Activated T-helper 17 cell treated with anti-CD3 and anti-CD28 coated beads, Interleukin-2, amount 50 U/mL, for 72 hours (primary cell): Measurements from ENCODE around the gene QRSL1. TPM values are rescaled to one million over a fixed set of nuclear protein-coding genes. Genes with fewer than 3 reads are reported as not detected.

Experiments
- ATAC-seq: fragments of 150-1000 bp; cut with Tn5 transposase; replicated peaks from 2 replicates; pipeline ENCODE4 v1.10.0; 2021; ENCODE audit warnings: mild to moderate bottlenecking, moderate library complexity
- H3K27ac Mint-ChIP-seq: one replicate; pipeline ENCODE4 v1.8.0; 2022; ENCODE audit warnings: mixed read lengths
- H3K27me3 Mint-ChIP-seq: one replicate; pipeline ENCODE4 v1.8.0; 2022; ENCODE audit warnings: mixed read lengths
- H3K36me3 Mint-ChIP-seq: one replicate; pipeline ENCODE4 v1.8.0; 2022; ENCODE audit warnings: low read depth, mild to moderate bottlenecking, mixed read lengths
- H3K4me1 Mint-ChIP-seq: one replicate; pipeline ENCODE4 v1.8.0; 2022; ENCODE audit warnings: mixed read lengths
- H3K4me3 Mint-ChIP-seq: one replicate; pipeline ENCODE4 v1.8.0; 2022; ENCODE audit warnings: mild to moderate bottlenecking, mixed read lengths
- H3K9me3 Mint-ChIP-seq: one replicate; pipeline ENCODE4 v1.8.0; 2022; ENCODE audit warnings: mixed read lengths
- total RNA-seq, 2 donors: library from RNA; stranded (reverse); gene quantifications; one replicate each; pipeline ENCODE4 v1.2.3, GENCODE V29; 2022

The QRSL1 gene
- total RNA-seq, 2 donors from 2014 or later, result 10.9 to 18.2 TPM

DNA sequence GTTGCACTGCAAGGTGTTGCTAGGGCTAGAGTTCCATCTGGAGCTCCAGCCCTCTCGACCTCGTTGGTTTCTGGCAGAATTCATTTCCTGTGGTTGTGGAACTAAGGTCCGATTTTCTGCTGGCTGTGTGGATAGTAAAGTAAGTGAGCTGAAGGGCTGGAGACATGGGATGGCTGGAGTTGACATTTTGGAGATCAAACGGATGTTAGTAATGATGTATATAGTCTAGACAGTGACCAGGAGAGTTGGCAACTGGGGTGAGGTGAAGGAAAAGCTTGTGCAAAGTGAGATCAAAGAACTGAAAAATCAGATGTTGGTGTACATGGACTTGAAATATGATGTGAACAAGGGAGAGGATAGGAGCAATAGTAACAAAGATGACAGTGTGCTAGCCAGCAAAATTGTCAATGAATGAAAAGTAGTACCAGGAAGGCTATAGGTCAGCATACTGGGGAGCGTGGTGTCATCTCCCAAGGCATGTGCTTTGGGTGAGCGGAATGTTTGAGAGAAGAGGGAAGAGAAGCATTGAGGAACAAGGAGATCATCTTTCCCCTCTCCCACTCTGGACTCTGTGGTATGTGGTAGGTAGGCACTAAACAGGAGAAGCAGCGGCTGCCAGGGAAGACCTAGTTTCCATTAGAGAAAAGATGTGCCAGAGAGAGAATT, 7.8 kb downstream of the QRSL1 start:
- Mint-ChIP-seq H3K27ac (no peak overlapping the region), H3K4me1 (peaks cover 22% of the 10 kb centered on the region), H3K4me3 (no peak overlapping the region), H3K36me3 (peaks cover 36% of the 10 kb centered on the region), H3K27me3 (no peaks in the 10 kb centered on the region), H3K9me3 (no peaks in the 10 kb centered on the region)
- no peak for ATAC-seq

DNA sequence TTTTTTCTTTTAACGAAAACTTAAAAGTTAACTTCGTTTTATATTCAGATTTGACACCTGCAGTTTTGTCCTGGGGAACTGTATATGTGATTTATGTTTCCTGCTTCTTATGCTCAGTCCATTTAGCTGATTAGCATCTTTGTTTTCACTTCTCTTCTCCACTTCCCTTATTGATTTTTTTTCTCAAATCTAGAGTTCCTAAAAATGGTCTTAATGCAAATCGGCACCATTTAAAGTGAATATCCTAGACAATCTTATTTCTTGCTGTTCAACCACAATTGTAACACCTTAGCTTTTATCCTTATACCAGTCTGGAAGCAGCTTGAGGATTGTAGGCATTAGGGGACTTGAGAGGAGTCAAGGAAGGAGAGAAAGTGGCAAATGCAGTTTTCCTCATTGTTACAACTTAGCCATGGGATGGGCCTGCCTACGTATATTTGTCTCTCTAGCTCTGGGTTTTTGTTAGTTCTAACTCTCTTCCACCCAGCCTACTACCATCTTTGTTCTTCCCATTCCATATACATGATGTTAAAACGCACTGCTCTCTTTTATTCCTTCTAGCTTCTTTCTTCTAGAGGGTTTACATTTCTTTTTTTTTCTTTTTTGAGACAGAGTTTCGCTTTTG, 8.5 kb downstream of the QRSL1 start:
- H3K4me3 Mint-ChIP-seq, result no peak overlapping the region
- no peaks in the 10 kb centered on the region for H3K27me3 Mint-ChIP-seq
- no peaks in the 10 kb centered on the region for H3K9me3 Mint-ChIP-seq
- peak overlapping the region; percentile 18 for H3K27ac Mint-ChIP-seq
- ATAC-seq, result no peak
- H3K36me3 Mint-ChIP-seq, result peaks cover 43% of the 10 kb centered on the region
- H3K4me1 Mint-ChIP-seq, result peaks cover 22% of the 10 kb centered on the region

DNA sequence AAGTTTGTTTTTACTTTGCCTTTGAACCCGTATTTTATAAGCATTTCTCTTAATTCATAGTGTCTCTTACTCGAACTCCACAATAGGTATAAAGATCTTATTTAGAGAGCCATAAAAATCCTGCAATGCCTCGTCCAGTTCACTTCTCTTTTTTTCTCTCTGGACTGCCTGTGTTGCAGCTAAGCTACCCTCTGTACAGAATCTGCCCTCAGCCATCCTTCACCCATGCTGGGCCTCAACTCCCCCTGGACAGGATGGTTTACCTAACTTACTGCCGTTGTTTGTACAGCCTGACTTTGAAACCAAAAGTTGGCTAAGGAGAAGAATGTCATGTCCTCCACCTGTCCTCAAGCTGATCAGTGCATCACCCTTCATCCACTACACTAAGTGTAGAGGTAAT, 10.4 kb downstream of the QRSL1 start:
- ATAC-seq, result no peak
- Mint-ChIP-seq H3K27ac (peak overlapping the region; percentile 4), H3K9me3 (no peaks in the 10 kb centered on the region), H3K4me3 (no peak overlapping the region), H3K4me1 (peaks cover 18% of the 10 kb centered on the region), H3K36me3 (peaks cover 60% of the 10 kb centered on the region), H3K27me3 (no peaks in the 10 kb centered on the region)

DNA sequence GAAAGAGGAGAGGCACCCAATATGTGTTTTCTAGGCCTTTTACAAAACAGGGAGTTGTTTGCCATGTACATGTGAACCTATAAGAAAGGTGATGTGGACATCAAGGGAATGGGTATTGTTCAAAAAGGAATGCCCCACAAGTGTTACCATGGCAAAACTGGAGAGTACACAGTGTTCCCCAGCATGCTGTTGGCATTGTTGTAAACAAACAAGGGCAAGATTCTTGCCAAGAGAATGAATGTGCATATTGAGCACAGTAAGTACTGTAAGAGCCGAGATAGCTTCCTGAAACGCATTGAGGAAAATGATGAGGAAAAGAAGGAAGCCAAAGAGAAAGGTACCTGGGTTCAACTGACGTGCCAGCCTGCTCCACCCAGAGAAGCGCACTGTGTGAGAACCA, 13.1 kb downstream of the QRSL1 start:
- H3K27ac Mint-ChIP-seq, result no peak overlapping the region
- peaks cover 80% of the 10 kb centered on the region for H3K36me3 Mint-ChIP-seq
- H3K27me3 Mint-ChIP-seq, result no peaks in the 10 kb centered on the region
- no peak for ATAC-seq
- no peaks in the 10 kb centered on the region for H3K9me3 Mint-ChIP-seq
- H3K4me1 Mint-ChIP-seq, result peaks cover 8% of the 10 kb centered on the region
- no peak overlapping the region for H3K4me3 Mint-ChIP-seq

DNA sequence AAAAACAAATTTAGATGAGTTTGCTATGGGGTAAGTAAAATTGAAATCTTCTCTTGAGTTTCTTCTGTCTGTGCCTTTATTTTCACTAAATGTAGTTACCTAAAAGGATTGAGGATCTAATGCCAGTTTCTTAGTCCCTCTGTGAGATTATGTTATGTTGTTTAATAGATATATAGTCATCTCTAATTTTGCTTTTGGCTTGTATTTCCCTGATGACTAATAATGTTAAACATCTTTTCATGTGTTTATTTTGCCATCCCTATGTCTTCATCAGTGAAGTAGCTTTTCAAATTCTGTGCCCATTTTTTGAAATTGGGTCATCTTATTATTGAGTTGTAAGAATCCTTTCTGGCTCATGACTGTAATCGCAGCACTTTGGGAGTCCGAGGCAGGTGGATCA, 13.7 kb downstream of the QRSL1 start:
- H3K27me3 Mint-ChIP-seq, result no peaks in the 10 kb centered on the region
- ATAC-seq, result no peak
- peaks cover 4% of the 10 kb centered on the region for H3K4me1 Mint-ChIP-seq
- peaks cover 82% of the 10 kb centered on the region for H3K36me3 Mint-ChIP-seq
- H3K9me3 Mint-ChIP-seq, result no peaks in the 10 kb centered on the region
- no peak overlapping the region for H3K4me3 Mint-ChIP-seq
- no peak overlapping the region for H3K27ac Mint-ChIP-seq

DNA sequence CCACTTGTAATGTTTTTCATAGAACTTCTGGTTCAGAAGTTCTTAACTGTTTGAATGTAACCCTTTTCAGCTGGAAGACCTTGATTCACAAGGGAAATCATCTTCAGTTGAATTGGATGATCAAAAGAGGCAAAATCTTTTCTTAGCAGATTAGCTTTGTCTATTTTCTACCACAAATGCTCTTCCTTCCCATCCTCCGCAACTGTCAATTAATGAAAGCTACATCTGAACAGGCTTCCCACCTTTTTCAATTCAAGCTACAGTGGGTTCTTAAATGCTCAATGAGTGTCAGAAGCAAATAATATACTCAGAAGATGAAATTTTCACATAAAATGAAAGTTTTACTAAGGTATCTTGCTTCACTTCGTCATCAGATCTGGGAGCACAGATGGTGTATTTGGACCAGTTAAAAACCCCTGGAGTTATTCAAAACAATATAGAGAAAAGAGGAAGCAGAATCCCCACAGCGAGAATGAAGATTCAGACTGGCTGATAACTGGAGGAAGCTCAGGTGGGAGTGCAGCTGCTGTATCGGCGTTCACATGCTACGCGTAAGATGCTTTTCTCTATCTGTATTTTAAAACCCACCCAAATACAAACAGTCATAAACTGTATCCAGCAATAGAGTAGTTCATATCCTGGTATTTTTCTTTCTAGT, 19.4 kb downstream of the QRSL1 start:
- no peak for ATAC-seq
- H3K9me3 Mint-ChIP-seq, result no peaks in the 10 kb centered on the region
- H3K4me3 Mint-ChIP-seq, result no peak overlapping the region
- no peak overlapping the region for H3K27ac Mint-ChIP-seq
- H3K4me1 Mint-ChIP-seq, result no peaks in the 10 kb centered on the region
- no peaks in the 10 kb centered on the region for H3K27me3 Mint-ChIP-seq
- peaks cover 88% of the 10 kb centered on the region for H3K36me3 Mint-ChIP-seq

DNA sequence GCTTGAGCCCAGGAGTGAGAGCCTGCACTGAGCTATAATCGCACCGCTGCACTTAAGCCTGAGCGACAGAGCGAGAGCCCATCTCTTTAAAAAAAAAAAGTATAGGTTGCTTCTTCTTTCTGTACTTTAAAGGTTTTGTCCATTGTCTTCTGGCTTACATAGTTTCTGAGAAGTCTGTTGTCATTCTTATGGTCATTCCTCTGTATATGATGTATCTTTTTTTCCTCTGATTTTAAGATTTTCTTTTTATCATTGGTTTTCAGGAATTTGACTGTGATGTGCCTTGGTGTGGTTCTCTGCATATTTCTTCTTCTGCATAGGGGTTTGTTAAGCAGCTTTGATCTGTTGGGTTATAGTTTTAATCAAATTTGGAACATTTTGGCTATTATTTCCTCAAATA, 29.1 kb downstream of the QRSL1 start:
- H3K27me3 Mint-ChIP-seq, result no peaks in the 10 kb centered on the region
- no peak overlapping the region for H3K27ac Mint-ChIP-seq
- no peaks in the 10 kb centered on the region for H3K9me3 Mint-ChIP-seq
- no peak for ATAC-seq
- no peaks in the 10 kb centered on the region for H3K4me1 Mint-ChIP-seq
- H3K36me3 Mint-ChIP-seq, result peaks cover 98% of the 10 kb centered on the region
- H3K4me3 Mint-ChIP-seq, result no peak overlapping the region

DNA sequence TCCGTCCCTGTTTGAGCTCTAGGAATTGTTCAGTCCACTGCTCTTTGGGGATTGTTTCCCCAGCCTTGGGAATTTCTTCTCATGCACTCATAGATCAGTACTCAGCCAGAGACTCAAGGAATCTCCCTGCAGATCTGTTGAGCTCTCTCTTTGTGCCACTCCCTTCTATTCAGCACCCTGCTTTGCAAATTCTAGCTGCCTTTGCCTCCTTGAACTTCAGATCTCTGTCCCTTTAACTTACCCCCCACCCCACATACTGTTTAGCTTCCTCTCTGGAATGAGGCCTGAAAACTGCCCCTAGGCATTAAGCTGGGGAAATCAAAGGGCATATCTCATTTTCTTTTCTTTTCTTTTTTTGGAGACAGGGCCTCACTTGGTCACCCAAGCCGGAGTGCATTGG, 30.5 kb downstream of the QRSL1 start:
- H3K27me3 Mint-ChIP-seq, result no peaks in the 10 kb centered on the region
- H3K36me3 Mint-ChIP-seq, result peaks cover 98% of the 10 kb centered on the region
- H3K9me3 Mint-ChIP-seq, result no peaks in the 10 kb centered on the region
- H3K4me1 Mint-ChIP-seq, result peaks cover 5% of the 10 kb centered on the region
- no peak overlapping the region for H3K4me3 Mint-ChIP-seq
- no peak for ATAC-seq
- no peak overlapping the region for H3K27ac Mint-ChIP-seq

DNA sequence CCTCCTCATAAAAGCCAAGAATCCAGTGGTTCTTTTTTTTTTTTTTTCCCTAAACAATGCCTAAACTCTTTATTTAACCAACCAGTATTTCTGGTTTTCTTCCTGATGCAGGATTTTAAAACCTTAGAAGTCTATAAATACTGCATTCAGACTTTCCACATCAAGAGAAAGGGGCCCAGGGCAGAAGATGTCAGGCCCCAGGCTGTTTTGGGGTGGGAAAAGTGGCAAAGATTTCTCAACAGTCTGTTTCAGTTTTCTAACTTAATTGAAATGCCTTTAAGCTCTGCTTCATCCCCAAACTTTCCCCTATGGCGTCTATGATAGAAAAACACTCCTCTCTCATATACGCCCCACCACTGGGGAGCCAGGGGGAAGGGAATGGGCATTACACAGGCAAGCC, 33.1 kb downstream of the QRSL1 start:
- H3K4me1 Mint-ChIP-seq, result peaks cover 5% of the 10 kb centered on the region
- H3K36me3 Mint-ChIP-seq, result peaks cover 83% of the 10 kb centered on the region
- H3K27me3 Mint-ChIP-seq, result no peaks in the 10 kb centered on the region
- H3K27ac Mint-ChIP-seq, result no peak overlapping the region
- H3K4me3 Mint-ChIP-seq, result no peak overlapping the region
- ATAC-seq, result no peak
- H3K9me3 Mint-ChIP-seq, result no peaks in the 10 kb centered on the region

DNA sequence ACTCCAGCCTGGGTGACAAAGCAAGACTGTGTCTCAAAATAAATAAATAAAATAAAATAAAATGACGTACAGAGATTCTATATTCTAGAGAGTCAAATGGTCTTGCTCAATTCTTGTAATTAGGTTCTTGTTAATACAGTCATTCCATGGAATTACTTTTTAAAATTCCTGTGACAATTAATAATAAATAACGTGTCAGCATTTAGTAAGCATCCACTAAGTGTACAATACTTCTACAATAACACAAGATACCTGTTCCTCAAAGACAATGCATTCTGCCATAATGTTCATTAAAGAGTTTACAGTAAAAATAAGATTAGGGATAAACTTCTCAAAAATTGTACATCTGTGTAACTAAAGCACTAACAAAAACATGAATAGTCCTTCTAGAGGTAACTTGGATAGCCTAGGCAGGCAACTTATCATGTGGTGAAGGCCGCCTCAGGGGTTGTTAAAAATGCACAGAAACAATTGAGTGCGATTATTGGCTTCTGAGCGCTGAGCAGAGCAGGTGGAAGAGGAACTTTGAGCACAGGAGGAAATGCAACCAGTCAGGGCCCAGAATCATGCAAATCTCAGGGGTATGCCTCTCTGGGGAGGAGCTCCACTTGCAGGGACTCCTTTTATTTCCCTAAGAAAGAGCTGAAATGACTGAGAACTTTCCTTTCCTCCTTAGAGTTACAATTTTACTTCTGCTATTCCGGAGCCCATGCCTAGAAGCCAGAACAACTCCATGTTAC, 37.1 kb downstream of the QRSL1 start:
- Mint-ChIP-seq H3K4me1 (peaks cover 5% of the 10 kb centered on the region), H3K9me3 (no peaks in the 10 kb centered on the region), H3K27ac (no peak overlapping the region), H3K4me3 (no peak overlapping the region), H3K36me3 (peaks cover 43% of the 10 kb centered on the region), H3K27me3 (no peaks in the 10 kb centered on the region)
- ATAC-seq, result no peak

DNA sequence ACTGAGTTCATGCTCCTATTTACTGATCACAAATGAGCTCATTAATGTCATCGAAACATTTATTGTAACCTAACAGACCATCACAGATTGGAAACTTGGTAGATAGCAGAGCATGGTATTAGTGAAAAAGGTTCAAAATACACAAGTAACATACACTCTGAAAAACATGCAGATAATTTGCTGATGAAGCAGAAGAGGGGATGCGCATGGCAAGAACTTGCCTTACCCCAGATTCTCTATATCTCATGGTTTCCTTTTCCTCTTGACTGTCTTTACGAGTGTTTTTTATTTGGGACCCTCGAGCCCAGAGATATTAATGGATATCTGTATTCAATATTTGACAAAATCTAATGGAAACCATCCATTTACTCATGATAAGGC, 37.6 kb downstream of the QRSL1 start:
- no peak overlapping the region for H3K27ac Mint-ChIP-seq
- H3K9me3 Mint-ChIP-seq, result no peaks in the 10 kb centered on the region
- H3K4me3 Mint-ChIP-seq, result no peak overlapping the region
- peaks cover 5% of the 10 kb centered on the region for H3K4me1 Mint-ChIP-seq
- no peaks in the 10 kb centered on the region for H3K27me3 Mint-ChIP-seq
- H3K36me3 Mint-ChIP-seq, result peaks cover 39% of the 10 kb centered on the region
- ATAC-seq, result no peak

DNA sequence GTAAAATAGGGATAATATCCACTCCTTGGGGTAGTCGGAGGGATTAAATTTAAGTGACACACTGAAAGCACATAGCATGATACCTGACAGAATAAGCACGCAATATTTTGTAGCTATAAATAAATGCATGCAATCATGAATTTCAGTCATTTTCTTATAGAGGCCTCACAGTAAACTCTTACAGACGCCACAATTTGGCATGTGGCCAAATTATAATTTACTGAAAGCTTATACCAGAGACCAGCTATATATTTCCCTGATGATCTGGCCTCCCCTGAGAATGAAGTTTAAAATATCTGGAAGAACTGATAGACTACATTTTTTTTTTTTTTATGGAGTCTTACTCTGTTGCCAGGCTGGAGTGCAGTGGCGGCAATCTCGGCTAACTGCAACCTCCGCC, 40.9 kb downstream of the QRSL1 start:
- H3K36me3 Mint-ChIP-seq, result peaks cover 7% of the 10 kb centered on the region
- no peaks in the 10 kb centered on the region for H3K9me3 Mint-ChIP-seq
- no peak overlapping the region for H3K27ac Mint-ChIP-seq
- H3K4me3 Mint-ChIP-seq, result no peak overlapping the region
- no peak for ATAC-seq
- no peaks in the 10 kb centered on the region for H3K27me3 Mint-ChIP-seq
- no peaks in the 10 kb centered on the region for H3K4me1 Mint-ChIP-seq

DNA sequence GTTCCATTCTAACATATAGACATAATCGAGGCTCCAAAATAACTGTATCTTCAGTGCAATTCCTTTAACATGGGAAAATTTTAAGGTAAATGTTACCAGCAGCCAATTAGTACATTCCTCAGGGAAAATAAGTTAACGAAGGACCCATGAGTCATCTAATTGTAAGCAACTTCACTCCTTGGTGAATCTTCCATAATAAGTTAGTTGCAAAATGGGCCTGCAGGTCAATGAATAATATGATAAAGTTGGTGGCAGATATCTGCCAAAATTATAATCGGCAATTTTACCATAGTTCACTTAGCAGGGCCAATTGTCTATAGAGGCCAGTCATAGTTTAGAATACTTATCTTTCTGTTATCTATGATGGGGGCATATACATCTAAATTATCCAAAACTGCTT, 42.3 kb downstream of the QRSL1 start:
- Mint-ChIP-seq H3K36me3 (no peaks in the 10 kb centered on the region), H3K27ac (no peak overlapping the region), H3K9me3 (no peaks in the 10 kb centered on the region), H3K27me3 (no peaks in the 10 kb centered on the region), H3K4me1 (no peaks in the 10 kb centered on the region), H3K4me3 (no peak overlapping the region)
- no peak for ATAC-seq

DNA sequence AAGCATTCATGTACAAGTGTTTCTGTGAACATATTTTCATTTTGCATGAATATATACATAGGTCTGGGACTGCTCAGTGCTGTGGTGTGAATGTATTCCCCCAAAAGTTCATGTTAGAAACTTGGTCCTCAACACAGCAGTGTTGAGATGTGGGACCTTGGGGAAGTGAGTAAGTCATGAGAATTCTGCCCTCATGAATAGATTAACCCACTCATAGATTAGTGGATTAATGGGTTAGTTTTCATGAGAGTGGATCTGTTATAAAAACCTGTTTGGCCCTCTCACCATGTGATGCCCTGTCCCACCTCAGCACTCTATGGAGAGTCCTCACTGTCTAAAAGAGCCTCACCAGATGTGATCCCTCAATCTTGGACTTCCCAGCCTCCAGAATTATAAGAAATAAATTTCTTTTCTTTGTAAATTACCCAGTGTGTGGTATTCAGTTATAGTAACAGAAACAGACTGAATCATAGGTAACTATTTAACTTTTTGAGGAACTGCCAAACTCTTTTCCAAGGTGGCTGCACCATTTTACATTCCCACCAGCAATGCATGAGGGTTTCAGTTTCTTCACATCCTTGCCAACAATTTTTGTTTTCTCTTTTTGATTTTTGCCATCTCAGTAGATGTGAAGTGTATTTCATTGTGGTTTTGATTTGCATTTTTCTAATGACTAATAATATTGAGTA, 45.3 kb downstream of the QRSL1 start:
- H3K36me3 Mint-ChIP-seq, result no peaks in the 10 kb centered on the region
- H3K27me3 Mint-ChIP-seq, result no peaks in the 10 kb centered on the region
- no peak overlapping the region for H3K4me3 Mint-ChIP-seq
- no peak for ATAC-seq
- H3K27ac Mint-ChIP-seq, result no peak overlapping the region
- H3K4me1 Mint-ChIP-seq, result no peaks in the 10 kb centered on the region
- H3K9me3 Mint-ChIP-seq, result no peaks in the 10 kb centered on the region
